Measurements from ENCODE around the gene BCAR1. TPM values are rescaled to one million over a fixed set of nuclear protein-coding genes. Genes with fewer than 3 reads are reported as not detected.

Gene BCAR1
- total RNA-seq, 5 donors from 2014 or later (not counting 1 experiment from before 2014, with no cell fraction given), result 0.49 to 1.6 (median 0.98) TPM

GRCh38 chr16:75266738-75267630, 15.6 kb upstream of the BCAR1 start:
- H3K4me3 ChIP-seq (ENCODE audit: control insufficient read depth in 1 of 2, extremely low read depth in 1 of 2, low read length in 1 of 2), result no peak overlapping the region
- Mint-ChIP-seq H3K4me3 (peak overlapping the region; percentile 76 to 77 (median 77)), H3K27me3 (peaks cover 30 to 47% of the 10 kb centered on the region in 2 donors), H3K36me3 (no peaks in the 10 kb centered on the region), H3K27ac (no peak overlapping the region), H3K4me1 (peaks cover 5 to 14% (median 8%) of the 10 kb centered on the region in 3 donors), H3K9me3 (no peaks in the 10 kb centered on the region)
- peaks cover 0 to 72% of the 10 kb centered on the region in 2 experiments for H3K27me3 ChIP-seq (replicated peaks in 1 of 2; ENCODE audit: control insufficient read depth in 2 of 2, extremely low read depth in 1 of 2, insufficient read depth in 2 of 2, low read length in 1 of 2)
- H3K36me3 ChIP-seq (ENCODE audit: control insufficient read depth in 2 of 2, extremely low read depth in 1 of 2, insufficient read depth in 1 of 2, low read length in 1 of 2), result no peaks in the 10 kb centered on the region
- ChIA-PET CTCF (no interaction called here), POLR2A (no interaction called here)
- H3K9me3 ChIP-seq, result no peaks in the 10 kb centered on the region
- DNase-seq (no peak), ATAC-seq (replicated peaks in 1 of 4) (no peak)
- H3K27ac ChIP-seq (ENCODE audit: low read length), result no peak overlapping the region
- 94% methylated on average over 10 of the region's 27 CpGs for WGBS (ENCODE audit: insufficient coverage)
- peaks cover 0 to 19% of the 10 kb centered on the region in 2 experiments for H3K4me1 ChIP-seq (ENCODE audit: control insufficient read depth in 1 of 2, extremely low read depth in 1 of 2, insufficient read depth in 2 of 2, low read length in 2 of 2)

- Histone ChIP-seq H3K4me1 (ENCODE audit: control insufficient read depth in 1 of 2, extremely low read depth in 1 of 2, insufficient read depth in 2 of 2, low read length in 2 of 2) (peaks cover 0 to 18% of the 10 kb centered on the region in 2 experiments), H3K4me3 (ENCODE audit: control insufficient read depth in 1 of 2, extremely low read depth in 1 of 2, low read length in 1 of 2) (peak overlapping the region; percentile 30 to 60), H3K27me3 (replicated peaks in 1 of 2; ENCODE audit: control insufficient read depth in 2 of 2, extremely low read depth in 1 of 2, insufficient read depth in 2 of 2, low read length in 1 of 2) (peaks cover 0 to 73% of the 10 kb centered on the region in 2 experiments), H3K27ac (ENCODE audit: low read length) (no peak overlapping the region), H3K36me3 (ENCODE audit: control insufficient read depth in 2 of 2, extremely low read depth in 1 of 2, insufficient read depth in 1 of 2, low read length in 1 of 2) (no peaks in the 10 kb centered on the region), H3K9me3 (no peaks in the 10 kb centered on the region)
- Mint-ChIP-seq H3K27ac (peak overlapping the region; percentile 39 to 62), H3K27me3 (peaks cover 32 to 49% of the 10 kb centered on the region in 2 donors), H3K4me3 (peak overlapping the region; percentile 76 to 77 (median 77)), H3K9me3 (no peaks in the 10 kb centered on the region), H3K36me3 (no peaks in the 10 kb centered on the region), H3K4me1 (peaks cover 5 to 14% (median 8%) of the 10 kb centered on the region in 3 donors)
- POLR2A ChIA-PET, result no interaction called here
- CTCF ChIA-PET, result no interaction called here
- 15% methylated on average over 62 of the region's 62 CpGs for WGBS (ENCODE audit: insufficient coverage)
- ATAC-seq (replicated peaks in 1 of 4) (peak in 2 of 4 experiments; percentile 15 to 17), DNase-seq (peak in 1 of 35 experiments; percentile 17)
Measured at GRCh38 chr16:75265911-75266701, 14.7 kb upstream of the BCAR1 start.

DNA sequence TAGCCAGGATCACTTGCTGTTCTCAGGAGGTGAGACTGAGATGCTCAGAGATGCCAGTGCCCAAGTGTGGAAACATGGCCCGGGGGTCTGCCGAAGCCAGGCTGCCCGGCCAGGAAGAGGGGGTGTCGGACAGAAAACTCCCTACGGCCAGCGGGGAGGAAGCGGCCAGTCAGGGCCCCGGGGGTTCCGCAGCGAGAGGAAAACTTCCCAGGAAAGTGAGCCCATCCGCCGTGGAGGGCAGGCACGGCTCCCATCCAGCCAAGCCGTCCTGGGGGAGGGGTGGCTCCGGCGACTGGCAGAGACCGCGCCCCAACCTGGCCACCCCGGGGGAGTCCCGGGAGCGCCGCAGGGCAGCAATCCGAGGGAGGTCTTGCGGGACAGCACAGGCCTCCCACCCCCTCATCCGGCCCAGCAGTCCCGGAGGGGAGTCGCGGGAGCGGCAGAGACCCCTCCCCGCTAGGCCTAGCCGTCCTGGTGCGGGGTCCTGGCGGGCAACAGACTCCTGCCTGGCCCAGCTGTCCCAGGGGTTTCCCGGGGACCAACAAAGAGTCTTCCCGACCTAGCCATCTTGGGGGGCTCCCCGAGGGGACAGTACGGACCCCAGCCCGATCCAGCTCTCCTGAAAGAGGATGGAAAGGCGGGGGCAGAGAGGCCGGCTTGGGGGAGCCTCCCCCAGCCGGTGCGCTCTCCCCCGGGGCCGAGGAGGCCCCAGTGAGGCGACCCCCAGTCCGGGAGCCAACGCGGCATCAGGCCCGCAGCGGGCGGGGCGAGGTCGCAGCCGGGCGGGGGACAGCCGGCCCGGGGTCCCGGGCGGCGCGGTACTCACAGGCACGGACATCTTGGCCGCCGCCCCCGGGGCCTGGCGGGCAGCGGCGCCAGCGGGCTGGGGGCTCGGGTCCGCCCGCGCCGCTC, 13.8 kb upstream of the BCAR1 start:
- no peaks in the 10 kb centered on the region for H3K36me3 Mint-ChIP-seq
- ChIA-PET POLR2A (no interaction called here), CTCF (no interaction called here)
- ATAC-seq (replicated peaks in 1 of 4), result no peak
- peak overlapping the region; percentile 59 to 77 (median 64) for H3K4me3 Mint-ChIP-seq
- Histone ChIP-seq H3K36me3 (ENCODE audit: control insufficient read depth in 2 of 2, extremely low read depth in 1 of 2, insufficient read depth in 1 of 2, low read length in 1 of 2) (no peaks in the 10 kb centered on the region), H3K4me3 (ENCODE audit: control insufficient read depth in 1 of 2, extremely low read depth in 1 of 2, low read length in 1 of 2) (peak overlapping the region; percentile 43 to 60), H3K27ac (ENCODE audit: low read length) (no peak overlapping the region), H3K9me3 (no peaks in the 10 kb centered on the region), H3K27me3 (replicated peaks in 1 of 2; ENCODE audit: control insufficient read depth in 2 of 2, extremely low read depth in 1 of 2, insufficient read depth in 2 of 2, low read length in 1 of 2) (peaks cover 0 to 75% of the 10 kb centered on the region in 2 experiments), H3K4me1 (ENCODE audit: control insufficient read depth in 1 of 2, extremely low read depth in 1 of 2, insufficient read depth in 2 of 2, low read length in 2 of 2) (peaks cover 0 to 18% of the 10 kb centered on the region in 2 experiments)
- 9% methylated on average over 71 of the region's 74 CpGs for WGBS (ENCODE audit: insufficient coverage)
- H3K27me3 Mint-ChIP-seq, result peaks cover 30 to 48% of the 10 kb centered on the region in 2 donors
- H3K4me1 Mint-ChIP-seq, result peaks cover 5 to 14% (median 8%) of the 10 kb centered on the region in 3 donors
- no peaks in the 10 kb centered on the region for H3K9me3 Mint-ChIP-seq
- no peak overlapping the region for H3K27ac Mint-ChIP-seq
- no peak for DNase-seq

GRCh38 chr16:75264457-75264998, 13.1 kb upstream of the BCAR1 start:
- ATAC-seq (replicated peaks in 1 of 4) (no peak), DNase-seq (no peak)
- no peaks in the 10 kb centered on the region for H3K36me3 ChIP-seq (ENCODE audit: control insufficient read depth in 2 of 2, extremely low read depth in 1 of 2, insufficient read depth in 1 of 2, low read length in 1 of 2)
- CTCF ChIA-PET, result no interaction called here
- no peak overlapping the region for H3K4me3 ChIP-seq (ENCODE audit: control insufficient read depth in 1 of 2, extremely low read depth in 1 of 2, low read length in 1 of 2)
- no peaks in the 10 kb centered on the region for H3K9me3 ChIP-seq
- POLR2A ChIA-PET, result no interaction called here
- peaks cover 0 to 18% of the 10 kb centered on the region in 2 experiments for H3K4me1 ChIP-seq (ENCODE audit: control insufficient read depth in 1 of 2, extremely low read depth in 1 of 2, insufficient read depth in 2 of 2, low read length in 2 of 2)
- H3K27ac Mint-ChIP-seq, result no peak overlapping the region
- peaks cover 0 to 75% of the 10 kb centered on the region in 2 experiments for H3K27me3 ChIP-seq (replicated peaks in 1 of 2; ENCODE audit: control insufficient read depth in 2 of 2, extremely low read depth in 1 of 2, insufficient read depth in 2 of 2, low read length in 1 of 2)
- 60% methylated on average over 6 of the region's 14 CpGs for WGBS (ENCODE audit: insufficient coverage)
- H3K27ac ChIP-seq (ENCODE audit: low read length), result no peak overlapping the region
- H3K9me3 Mint-ChIP-seq, result no peaks in the 10 kb centered on the region
- H3K4me3 Mint-ChIP-seq, result peak overlapping the region; percentile 59 to 68 (median 64)
- no peaks in the 10 kb centered on the region for H3K36me3 Mint-ChIP-seq
- peaks cover 5 to 14% (median 8%) of the 10 kb centered on the region in 3 donors for H3K4me1 Mint-ChIP-seq
- H3K27me3 Mint-ChIP-seq, result peaks cover 29 to 48% of the 10 kb centered on the region in 2 donors

- peak overlapping the region; percentile 59 to 68 (median 64) for H3K4me3 Mint-ChIP-seq
- CTCF ChIA-PET, result interaction anchor here in 1 of 2 donors (0.6 kb wide), 1 partner anchor 85 kb away, joined by 4 read pairs; no protein-coding TSS in a partner anchor
- peaks cover 26 to 48% of the 10 kb centered on the region in 2 donors for H3K27me3 Mint-ChIP-seq
- H3K27me3 ChIP-seq (replicated peaks in 1 of 2; ENCODE audit: control insufficient read depth in 2 of 2, extremely low read depth in 1 of 2, insufficient read depth in 2 of 2, low read length in 1 of 2), result peaks cover 0 to 78% of the 10 kb centered on the region in 2 experiments
- H3K9me3 ChIP-seq, result no peaks in the 10 kb centered on the region
- no peak overlapping the region for H3K4me3 ChIP-seq (ENCODE audit: control insufficient read depth in 1 of 2, extremely low read depth in 1 of 2, low read length in 1 of 2)
- peaks cover 0 to 18% of the 10 kb centered on the region in 2 experiments for H3K4me1 ChIP-seq (ENCODE audit: control insufficient read depth in 1 of 2, extremely low read depth in 1 of 2, insufficient read depth in 2 of 2, low read length in 2 of 2)
- no peaks in the 10 kb centered on the region for H3K36me3 ChIP-seq (ENCODE audit: control insufficient read depth in 2 of 2, extremely low read depth in 1 of 2, insufficient read depth in 1 of 2, low read length in 1 of 2)
- DNase-seq (no peak), ATAC-seq (replicated peaks in 1 of 4) (no peak)
- WGBS (ENCODE audit: insufficient coverage), result 90% methylated on average over 5 of the region's 8 CpGs
- H3K9me3 Mint-ChIP-seq, result no peaks in the 10 kb centered on the region
- no peak overlapping the region for H3K27ac Mint-ChIP-seq
- H3K4me1 Mint-ChIP-seq, result peaks cover 5 to 14% (median 8%) of the 10 kb centered on the region in 3 donors
- H3K27ac ChIP-seq (ENCODE audit: low read length), result no peak overlapping the region
- H3K36me3 Mint-ChIP-seq, result no peaks in the 10 kb centered on the region
- POLR2A ChIA-PET, result no interaction called here
Measured at GRCh38 chr16:75263963-75264445, 12.6 kb upstream of the BCAR1 start.
